Stomach (tissue), 4 donors: ENCODE data around the gene SESN3.

Experiments used
- EP300 ChIP-seq: sonication (generic); formaldehyde crosslinking; IDR thresholded peaks from one replicate; pipeline ENCODE4 v1.6.1; 2017; ENCODE audit warnings: antibody characterized with exemption
- POLR2A ChIP-seq, 4 donors: fragments of 450-650 bp; IDR thresholded peaks; one replicate each; pipeline ENCODE4 v1.6.1; 2016; ENCODE audit warnings: antibody characterized with exemption in 4 of 4, control low read depth in 2 of 4, mild to moderate bottlenecking in 1 of 4, moderate library complexity in 1 of 4
- POLR2AphosphoS5 ChIP-seq, 3 donors: sonication (generic); formaldehyde crosslinking; IDR thresholded peaks; one replicate each; pipeline ENCODE4 v1.6.1; 2016; ENCODE audit warnings: antibody characterized with exemption in 3 of 3
- TF ChIP-seq, protein P1 (sequence below), 7 experiments: fragments of 450-650 bp in 4 of 7; fragments of 200-600 bp in 3 of 7; sonication (generic) in 3 of 7; IDR thresholded peaks; one replicate each; pipeline ENCODE4 v1.5.1; 2016 to 2019; ENCODE audit warnings: antibody characterized with exemption in 7 of 7, control low read depth in 2 of 7, mild to moderate bottlenecking in 1 of 7

DNA sequence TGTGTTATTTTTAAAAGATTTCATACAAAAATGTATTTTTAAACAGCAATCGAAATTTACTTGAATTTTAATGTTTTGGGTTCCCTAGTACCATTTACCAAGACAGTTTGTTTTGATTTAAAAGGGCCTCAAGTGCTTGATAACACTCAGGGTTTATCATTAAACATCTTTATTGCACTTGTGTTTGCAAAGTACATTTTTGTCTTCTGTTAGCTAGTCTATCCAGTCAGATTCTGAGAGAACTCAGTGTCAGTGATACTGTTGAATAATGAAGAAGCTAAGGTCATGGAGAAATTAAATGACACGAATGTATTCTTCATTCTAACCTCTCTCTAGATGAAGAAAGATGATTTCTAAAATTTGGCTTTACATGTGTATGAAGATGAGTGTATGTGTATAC is 12.7 kb upstream of the SESN3 start:
- TF ChIP-seq, protein P1, sequence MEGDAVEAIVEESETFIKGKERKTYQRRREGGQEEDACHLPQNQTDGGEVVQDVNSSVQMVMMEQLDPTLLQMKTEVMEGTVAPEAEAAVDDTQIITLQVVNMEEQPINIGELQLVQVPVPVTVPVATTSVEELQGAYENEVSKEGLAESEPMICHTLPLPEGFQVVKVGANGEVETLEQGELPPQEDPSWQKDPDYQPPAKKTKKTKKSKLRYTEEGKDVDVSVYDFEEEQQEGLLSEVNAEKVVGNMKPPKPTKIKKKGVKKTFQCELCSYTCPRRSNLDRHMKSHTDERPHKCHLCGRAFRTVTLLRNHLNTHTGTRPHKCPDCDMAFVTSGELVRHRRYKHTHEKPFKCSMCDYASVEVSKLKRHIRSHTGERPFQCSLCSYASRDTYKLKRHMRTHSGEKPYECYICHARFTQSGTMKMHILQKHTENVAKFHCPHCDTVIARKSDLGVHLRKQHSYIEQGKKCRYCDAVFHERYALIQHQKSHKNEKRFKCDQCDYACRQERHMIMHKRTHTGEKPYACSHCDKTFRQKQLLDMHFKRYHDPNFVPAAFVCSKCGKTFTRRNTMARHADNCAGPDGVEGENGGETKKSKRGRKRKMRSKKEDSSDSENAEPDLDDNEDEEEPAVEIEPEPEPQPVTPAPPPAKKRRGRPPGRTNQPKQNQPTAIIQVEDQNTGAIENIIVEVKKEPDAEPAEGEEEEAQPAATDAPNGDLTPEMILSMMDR (IDR thresholded peaks at IDR 0.05) = no peak
- TF ChIP-seq POLR2AphosphoS5 (IDR thresholded peaks at IDR 0.05) (no peak), POLR2A (IDR thresholded peaks at IDR 0.05) (no peak), EP300 (no peak)
